ENCODE results near the gene USP5.

Gene USP5

GRCh38 chr12:6825398-6826124 is 26.4 kb upstream of the USP5 start:
- peak; percentile 97 for DNase-seq (ENCODE audit: low spot score)

- no peak for DNase-seq (ENCODE audit: low spot score)
Observed at GRCh38 chr12:6826125-6826733, 25.7 kb upstream of the USP5 start.

- DNase-seq (ENCODE audit: low spot score) = no peak
Observed at GRCh38 chr12:6826734-6827436, 25.1 kb upstream of the USP5 start.

GRCh38 chr12:6827437-6827911 is 24.5 kb upstream of the USP5 start:
- DNase-seq (ENCODE audit: low spot score) = peak; percentile 96

GRCh38 chr12:6827982-6828780 is 23.8 kb upstream of the USP5 start, which contains the start of gene P3H3:
Gene P3H3 (plus strand): TSS chr12:6828407. CDS start chr12:6828441, 34 bp downstream.
- peak; percentile 83 for DNase-seq (ENCODE audit: low spot score)

GRCh38 chr12:6828781-6829535 is 23.0 kb upstream of the USP5 start:
- peak; percentile 85 for DNase-seq (ENCODE audit: low spot score)

GRCh38 chr12:6829536-6830220 is 22.3 kb upstream of the USP5 start:
- peak; percentile 82 for DNase-seq (ENCODE audit: low spot score)

GRCh38 chr12:6830286-6830890 is 21.6 kb upstream of the USP5 start:
- DNase-seq (ENCODE audit: low spot score) = no peak

- no peak for DNase-seq (ENCODE audit: low spot score)
Observed at GRCh38 chr12:6830999-6831398, 21.0 kb upstream of the USP5 start.

- no peak for DNase-seq (ENCODE audit: low spot score)
Observed at GRCh38 chr12:6831450-6831995, 20.4 kb upstream of the USP5 start.

- DNase-seq (ENCODE audit: low spot score) = no peak
Observed at GRCh38 chr12:6832125-6832524, 19.8 kb upstream of the USP5 start.

GRCh38 chr12:6833189-6833890 is 18.6 kb upstream of the USP5 start:
- peak; percentile 45 for DNase-seq (ENCODE audit: low spot score)

- DNase-seq (ENCODE audit: low spot score) = no peak
Observed at GRCh38 chr12:6834254-6834653, 17.7 kb upstream of the USP5 start.

- DNase-seq (ENCODE audit: low spot score) = no peak
Observed at GRCh38 chr12:6834873-6835272, 17.1 kb upstream of the USP5 start.

- DNase-seq (ENCODE audit: low spot score) = no peak
Observed at GRCh38 chr12:6836851-6837250, 15.1 kb upstream of the USP5 start.

GRCh38 chr12:6837370-6838060 is 14.4 kb upstream of the USP5 start:
- no peak for DNase-seq (ENCODE audit: low spot score)

GRCh38 chr12:6838854-6839253 is 13.1 kb upstream of the USP5 start:
- DNase-seq (ENCODE audit: low spot score) = no peak

GRCh38 chr12:6839482-6840201 is 12.3 kb upstream of the USP5 start:
- DNase-seq (ENCODE audit: low spot score) = no peak
